ENCODE results near the gene PSMD2.

DNA sequence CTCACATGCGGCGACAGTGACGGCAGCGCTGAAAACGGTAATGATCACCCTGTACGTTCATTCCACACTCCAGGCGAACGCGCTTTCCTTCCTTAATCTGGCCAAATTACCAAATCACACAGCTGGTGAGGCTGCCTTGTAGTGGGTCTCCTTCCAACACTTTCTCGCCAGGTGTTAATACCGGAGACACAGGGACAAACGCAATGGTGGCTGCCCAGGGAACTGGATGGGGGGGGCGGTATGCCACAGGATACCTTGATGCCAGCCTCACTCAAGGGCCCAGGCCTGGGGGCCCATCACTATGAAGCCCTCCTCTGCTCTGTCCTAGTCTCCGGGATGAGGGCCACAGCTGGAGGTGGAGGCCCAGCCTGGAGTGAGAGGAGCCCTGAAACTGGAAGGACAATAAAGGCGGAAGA is 36.3 kb upstream of the PSMD2 start:
- TF ChIP-seq, protein P1, sequence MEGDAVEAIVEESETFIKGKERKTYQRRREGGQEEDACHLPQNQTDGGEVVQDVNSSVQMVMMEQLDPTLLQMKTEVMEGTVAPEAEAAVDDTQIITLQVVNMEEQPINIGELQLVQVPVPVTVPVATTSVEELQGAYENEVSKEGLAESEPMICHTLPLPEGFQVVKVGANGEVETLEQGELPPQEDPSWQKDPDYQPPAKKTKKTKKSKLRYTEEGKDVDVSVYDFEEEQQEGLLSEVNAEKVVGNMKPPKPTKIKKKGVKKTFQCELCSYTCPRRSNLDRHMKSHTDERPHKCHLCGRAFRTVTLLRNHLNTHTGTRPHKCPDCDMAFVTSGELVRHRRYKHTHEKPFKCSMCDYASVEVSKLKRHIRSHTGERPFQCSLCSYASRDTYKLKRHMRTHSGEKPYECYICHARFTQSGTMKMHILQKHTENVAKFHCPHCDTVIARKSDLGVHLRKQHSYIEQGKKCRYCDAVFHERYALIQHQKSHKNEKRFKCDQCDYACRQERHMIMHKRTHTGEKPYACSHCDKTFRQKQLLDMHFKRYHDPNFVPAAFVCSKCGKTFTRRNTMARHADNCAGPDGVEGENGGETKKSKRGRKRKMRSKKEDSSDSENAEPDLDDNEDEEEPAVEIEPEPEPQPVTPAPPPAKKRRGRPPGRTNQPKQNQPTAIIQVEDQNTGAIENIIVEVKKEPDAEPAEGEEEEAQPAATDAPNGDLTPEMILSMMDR (IDR thresholded peaks at IDR 0.05) = no peak
- TF ChIP-seq EP300 (IDR thresholded peaks at IDR 0.05) (no peak), POLR2A (IDR thresholded peaks at IDR 0.05) (no peak)

Measured in stomach (tissue), 4 donors.